C4-2B (cell line): Measurements from ENCODE around the gene SLC39A11.

Experiments
- H3K27ac ChIP-seq: fragments of 450-650 bp; 2 replicates; pipeline ENCODE4 v1.5.1; 2017
- ZFX ChIP-seq: fragments of 450-650 bp; IDR thresholded peaks from 2 replicates; pipeline ENCODE4 v1.6.1; 2017
- TF ChIP-seq, protein P1 (sequence below): fragments of 450-650 bp; conservative IDR thresholded peaks from 2 replicates; pipeline ENCODE4 v1.5.1; 2017; ENCODE audit warnings: mild to moderate bottlenecking

SLC39A11 gene

DNA sequence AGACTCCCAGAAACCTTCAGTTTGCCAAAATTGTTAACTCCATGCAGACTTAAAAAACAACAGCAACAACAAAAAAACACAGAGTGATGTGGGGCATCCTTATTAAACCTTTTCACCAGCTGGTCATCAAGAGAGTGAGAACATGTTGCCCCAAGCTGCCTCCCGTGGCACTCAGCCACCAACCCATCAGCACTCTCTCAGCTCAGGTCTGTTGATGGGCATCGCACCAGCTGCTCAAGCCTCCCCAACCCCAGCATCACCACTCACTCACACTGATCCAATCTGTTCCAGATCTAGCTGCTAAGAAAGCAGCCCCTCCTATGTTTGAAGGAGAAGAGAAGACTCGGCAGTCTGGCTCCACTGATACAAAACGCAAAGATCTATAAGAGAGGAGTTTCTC, 46.8 kb downstream of the SLC39A11 start:
- TF ChIP-seq, protein P1, sequence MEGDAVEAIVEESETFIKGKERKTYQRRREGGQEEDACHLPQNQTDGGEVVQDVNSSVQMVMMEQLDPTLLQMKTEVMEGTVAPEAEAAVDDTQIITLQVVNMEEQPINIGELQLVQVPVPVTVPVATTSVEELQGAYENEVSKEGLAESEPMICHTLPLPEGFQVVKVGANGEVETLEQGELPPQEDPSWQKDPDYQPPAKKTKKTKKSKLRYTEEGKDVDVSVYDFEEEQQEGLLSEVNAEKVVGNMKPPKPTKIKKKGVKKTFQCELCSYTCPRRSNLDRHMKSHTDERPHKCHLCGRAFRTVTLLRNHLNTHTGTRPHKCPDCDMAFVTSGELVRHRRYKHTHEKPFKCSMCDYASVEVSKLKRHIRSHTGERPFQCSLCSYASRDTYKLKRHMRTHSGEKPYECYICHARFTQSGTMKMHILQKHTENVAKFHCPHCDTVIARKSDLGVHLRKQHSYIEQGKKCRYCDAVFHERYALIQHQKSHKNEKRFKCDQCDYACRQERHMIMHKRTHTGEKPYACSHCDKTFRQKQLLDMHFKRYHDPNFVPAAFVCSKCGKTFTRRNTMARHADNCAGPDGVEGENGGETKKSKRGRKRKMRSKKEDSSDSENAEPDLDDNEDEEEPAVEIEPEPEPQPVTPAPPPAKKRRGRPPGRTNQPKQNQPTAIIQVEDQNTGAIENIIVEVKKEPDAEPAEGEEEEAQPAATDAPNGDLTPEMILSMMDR: no peak
- TF ChIP-seq ZFX: no peak
- no peak overlapping the region for H3K27ac ChIP-seq

DNA sequence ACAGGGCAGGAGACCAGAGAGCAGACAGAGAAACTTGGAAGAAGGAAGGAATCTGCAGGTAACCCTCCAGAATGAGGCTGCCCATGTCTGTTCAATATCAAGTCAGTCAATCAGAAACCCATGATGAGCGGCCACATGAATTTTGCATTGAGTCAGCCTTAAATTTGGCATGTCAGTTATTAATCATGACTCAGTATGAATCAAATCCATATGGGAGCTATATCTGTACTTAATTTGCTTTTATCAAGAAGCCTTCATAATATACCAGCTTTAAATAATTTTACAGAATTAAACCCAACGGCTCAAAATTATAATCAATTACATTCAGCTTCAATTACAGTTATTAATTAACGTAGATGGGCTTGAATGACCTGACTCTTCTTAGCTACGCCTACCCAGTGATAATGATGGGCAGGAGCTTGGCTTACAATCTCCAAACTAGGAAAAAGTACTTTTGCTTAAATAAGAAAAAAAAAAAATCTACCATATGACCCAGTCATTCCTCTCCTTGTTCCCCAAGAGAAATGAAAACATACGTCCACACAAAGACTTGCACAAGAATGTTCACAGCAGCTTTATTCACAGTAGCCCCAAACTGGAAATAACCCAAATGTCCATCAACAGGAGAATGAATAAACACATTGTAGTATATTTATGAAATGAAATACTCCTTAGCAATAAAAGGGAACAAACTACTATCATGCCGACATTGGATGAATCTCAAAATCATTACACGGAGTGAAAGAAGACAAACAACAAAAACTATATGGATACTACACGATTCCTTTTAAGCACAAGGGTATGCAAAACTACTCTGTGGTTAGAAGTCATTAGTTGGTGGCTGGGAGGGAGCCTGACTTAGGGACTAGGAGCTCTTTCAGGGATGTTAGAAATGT, 48.6 kb downstream of the SLC39A11 start:
- no peak overlapping the region for H3K27ac ChIP-seq
- TF ChIP-seq, protein P1: no peak
- no peak for TF ChIP-seq ZFX

DNA sequence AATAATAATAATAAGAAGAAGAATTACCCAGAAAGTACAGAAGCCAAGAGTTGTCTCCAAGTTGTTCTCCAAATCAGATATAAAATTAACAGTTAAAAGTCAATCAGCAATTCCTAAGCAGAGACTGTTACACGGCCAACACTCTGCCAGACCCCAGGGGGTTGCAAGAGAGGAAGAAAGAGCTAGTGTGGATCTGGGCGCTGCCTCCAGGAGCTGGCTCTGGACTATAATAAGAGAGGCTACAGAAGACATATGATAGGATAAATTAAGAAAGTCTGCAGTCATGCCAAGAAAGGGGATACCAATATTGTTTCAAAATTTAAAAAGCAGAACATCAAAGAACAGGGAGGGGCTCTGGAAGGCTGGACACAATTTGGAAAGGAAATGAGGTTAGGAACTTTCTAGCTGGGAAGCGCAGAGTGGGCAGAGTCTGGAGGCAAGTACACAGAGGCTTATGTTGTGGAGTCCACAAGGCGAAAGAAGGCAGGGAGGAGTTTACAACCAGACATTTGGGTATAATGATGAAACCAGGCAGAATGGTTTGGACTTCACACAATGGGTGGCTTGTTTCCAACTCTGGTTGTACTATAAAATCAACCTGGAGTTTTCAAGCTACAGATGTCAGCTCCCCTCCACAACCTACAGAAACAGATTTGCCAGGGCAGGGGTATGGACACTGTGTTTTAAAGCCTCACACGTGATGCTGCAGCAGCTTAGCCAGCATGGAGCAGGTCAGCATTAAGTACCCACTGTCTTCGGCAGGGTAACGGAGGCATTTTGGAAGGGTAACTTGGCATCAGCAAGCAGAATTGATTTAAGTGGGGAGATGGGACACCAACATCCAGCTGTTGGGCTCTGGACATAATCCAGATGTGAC, 49.4 kb downstream of the SLC39A11 start:
- no peak overlapping the region for H3K27ac ChIP-seq
- TF ChIP-seq ZFX: no peak
- TF ChIP-seq, protein P1: no peak

DNA sequence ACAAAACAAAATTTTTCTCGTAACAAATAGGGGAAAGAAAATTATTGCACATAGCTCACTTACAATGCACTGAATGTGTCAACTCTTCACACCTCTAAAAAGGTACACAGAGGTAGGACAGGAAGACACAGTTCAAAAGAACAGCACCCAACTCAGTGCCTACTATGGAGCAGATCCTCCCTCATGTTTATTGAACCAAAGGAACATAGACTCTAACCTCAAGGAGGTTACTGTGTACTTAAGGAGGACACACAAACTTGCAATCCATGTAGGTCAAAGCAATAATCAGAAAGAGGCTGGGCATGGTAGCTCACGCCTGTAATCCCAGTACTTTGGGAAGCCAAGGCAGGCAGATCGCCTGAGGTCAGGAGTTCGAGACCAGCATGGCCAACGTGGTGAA, 50.3 kb downstream of the SLC39A11 start:
- H3K27ac ChIP-seq: no peak overlapping the region
- TF ChIP-seq, protein P1: no peak
- no peak for TF ChIP-seq ZFX

DNA sequence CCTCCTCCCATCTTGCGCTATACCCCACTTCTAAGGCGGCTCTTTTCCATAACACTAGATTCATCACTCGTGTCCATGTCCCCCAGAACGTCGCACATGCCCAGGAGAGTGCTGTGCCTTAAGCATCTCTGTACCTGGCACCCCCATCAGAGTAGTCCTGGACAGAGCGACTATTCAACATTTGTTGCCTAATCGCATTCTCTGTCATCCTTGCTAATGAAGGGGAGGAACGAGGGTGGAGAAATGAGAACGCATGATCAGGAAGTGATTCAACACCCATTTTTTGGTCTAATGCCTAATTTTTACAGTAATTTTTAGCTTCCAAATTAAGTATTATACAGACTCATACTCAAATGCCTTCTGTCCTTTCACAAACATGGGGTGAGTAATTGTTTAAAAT, 53.2 kb downstream of the SLC39A11 start:
- TF ChIP-seq, protein P1: no peak
- TF ChIP-seq ZFX: no peak
- H3K27ac ChIP-seq: no peak overlapping the region

DNA sequence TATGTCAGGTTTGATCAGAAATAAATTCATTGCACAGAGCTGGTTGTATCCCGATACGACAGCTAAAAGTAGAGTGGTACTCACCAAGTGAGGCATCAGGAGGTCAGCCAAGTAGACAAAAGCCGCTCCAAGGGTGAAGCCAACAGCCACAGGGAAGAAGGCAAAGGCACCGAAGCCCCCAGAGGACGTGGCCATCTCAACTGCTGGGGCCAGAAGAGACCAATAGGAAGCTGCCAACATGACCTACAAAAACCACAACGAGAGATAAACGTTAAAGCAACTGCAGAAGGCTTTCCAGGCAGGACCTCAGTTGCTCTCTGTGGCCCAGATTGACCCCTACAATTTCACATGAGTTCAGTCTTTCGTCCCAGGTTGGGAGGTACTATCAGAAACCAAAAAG, 61.0 kb downstream of the SLC39A11 start:
- TF ChIP-seq, protein P1: no peak
- TF ChIP-seq ZFX: no peak
- no peak overlapping the region for H3K27ac ChIP-seq

DNA sequence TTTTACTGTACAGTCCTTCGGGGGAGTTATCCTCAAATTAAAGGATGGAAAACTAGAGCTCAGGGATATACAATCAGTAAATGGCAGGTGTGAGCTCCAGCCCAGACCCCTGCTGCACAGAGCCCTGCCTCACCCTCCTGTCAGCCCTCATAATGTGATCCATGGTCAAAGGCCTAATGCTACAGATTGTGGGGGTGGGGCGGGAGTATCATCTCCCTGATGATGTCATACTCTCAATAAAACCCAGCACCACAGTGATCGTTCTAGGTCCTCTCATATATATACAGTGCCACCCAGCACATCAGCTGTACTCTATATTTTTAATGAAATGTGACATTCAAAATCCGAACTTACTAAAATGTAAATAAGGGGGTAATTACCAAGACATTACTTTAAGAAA, 61.5 kb downstream of the SLC39A11 start:
- TF ChIP-seq, protein P1: no peak
- TF ChIP-seq ZFX: no peak
- no peak overlapping the region for H3K27ac ChIP-seq
